ENCODE results near the gene VAC14.
A peak's percentile ranks its signal among the peaks of the same experiment; 100 is the strongest.

VAC14 gene

DNA sequence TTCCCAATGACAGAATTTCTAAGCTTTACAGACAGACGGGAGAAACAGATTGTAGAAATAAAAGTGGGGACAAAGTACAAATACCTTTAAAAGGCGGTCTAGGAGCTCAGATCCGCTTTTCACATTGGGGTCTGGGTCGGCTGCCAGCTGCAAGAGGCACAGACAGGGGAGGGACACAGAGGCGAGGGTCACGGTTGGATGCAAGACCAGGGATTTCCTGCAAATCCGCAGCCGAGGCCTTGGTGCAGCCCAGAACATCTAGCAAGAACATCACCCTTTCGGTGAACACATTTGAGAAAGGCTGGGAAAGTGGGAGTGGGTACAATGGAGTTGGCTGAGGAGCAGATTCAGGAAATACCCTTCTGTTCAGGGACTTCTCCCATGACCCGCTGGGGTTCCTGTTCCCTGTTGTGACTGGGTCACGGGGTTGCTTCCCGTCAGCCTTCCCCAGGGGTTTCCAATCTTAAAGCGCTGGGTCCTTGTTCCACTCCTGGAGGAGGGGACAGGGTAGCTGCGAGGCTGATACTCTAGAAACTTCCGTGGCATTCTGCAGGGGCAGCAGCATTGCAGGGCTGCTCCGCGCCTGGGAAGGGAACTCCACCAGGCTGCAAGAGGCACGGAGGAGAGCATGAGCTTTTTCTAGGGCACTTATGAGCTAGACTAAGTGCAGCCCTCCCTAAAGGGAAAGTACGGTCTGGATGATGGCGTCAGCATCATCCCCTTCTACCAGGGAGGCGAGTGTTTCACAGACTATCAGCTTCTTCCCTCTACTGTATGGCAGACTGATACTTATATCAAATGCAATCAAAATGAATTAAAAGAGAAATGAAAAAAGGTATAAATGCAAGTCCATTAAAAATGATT lies 16.0 kb downstream of the VAC14 start:
- DNase-seq = no peak

DNA sequence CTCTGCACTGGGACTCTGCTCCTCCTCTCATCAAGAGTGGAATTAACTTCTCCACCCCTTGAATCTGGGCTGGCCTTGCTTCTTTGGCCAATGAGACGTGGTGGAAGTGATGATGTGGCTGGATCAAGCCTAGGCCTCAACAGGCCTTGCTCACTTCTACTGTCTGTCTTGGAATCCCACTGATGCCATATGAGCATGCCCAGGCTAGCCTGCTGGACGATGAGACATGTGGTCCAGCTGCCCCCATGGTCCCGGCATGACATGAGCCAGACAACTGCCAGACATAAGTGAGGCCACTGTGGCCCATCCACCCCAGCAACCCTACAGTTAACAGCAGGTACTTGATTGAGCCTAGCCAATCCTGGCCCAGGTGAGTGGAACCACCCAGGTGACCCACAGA lies 18.7 kb downstream of the VAC14 start:
- no peak for DNase-seq

DNA sequence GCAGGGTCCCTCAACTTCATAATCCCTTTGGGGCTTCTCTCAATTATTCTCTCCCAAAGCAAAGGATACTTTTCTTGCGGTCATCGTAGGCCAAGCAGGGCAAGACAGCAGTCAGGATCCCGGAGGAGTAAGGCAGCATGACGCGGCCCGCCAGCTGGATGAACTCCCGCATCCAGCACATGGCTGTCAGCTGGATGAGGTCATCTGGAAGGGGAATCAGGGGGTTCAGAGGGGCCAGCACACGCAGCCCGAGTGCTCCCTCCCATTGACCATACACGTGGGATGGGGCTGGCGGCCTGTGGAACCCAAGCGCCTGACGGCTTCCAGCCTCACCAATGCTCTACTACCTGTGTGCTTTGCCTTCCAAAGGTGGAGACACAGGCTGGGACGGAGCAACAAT lies 19.2 kb downstream of the VAC14 start:
- no peak for DNase-seq

DNA sequence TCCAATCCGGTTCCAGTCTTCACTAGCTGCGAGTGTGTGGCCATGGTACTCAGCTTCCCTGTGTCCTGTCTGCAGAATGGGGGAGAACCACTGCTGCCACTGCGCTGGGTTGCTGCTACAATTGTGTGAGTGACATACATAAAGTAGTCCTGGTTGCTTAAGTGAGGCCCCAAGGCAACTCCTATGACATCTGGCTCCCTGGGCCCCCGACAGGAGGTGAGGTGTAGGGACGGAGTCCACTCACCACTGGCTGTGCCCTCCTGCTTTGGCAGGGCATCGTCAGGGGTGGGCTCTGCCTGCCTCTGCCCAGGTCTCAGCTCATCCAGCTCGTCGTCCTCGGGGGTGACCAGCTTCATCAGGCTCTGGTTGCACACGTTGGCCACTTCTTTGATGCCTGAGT lies 20.4 kb downstream of the VAC14 start:
- DNase-seq = no peak

DNA sequence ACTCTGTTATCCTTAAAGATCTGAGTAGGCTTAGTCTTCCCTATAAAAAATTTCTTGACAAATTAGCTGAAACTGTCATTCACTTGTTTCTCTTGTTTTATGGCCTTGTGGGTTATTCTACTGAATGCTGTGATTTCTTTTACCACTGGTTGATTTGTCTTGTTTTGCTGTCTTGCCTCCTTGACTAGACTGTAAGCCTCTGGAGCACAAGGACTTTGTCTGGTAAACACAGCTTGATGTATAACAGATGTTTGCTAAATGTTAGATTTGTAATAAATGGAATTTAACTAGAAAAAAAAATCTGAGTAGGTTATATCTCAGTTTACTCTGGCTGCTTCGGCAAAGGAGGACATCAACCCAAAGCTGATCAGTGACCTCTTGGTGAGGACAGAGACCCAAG lies 21.6 kb downstream of the VAC14 start:
- no peak for DNase-seq

DNA sequence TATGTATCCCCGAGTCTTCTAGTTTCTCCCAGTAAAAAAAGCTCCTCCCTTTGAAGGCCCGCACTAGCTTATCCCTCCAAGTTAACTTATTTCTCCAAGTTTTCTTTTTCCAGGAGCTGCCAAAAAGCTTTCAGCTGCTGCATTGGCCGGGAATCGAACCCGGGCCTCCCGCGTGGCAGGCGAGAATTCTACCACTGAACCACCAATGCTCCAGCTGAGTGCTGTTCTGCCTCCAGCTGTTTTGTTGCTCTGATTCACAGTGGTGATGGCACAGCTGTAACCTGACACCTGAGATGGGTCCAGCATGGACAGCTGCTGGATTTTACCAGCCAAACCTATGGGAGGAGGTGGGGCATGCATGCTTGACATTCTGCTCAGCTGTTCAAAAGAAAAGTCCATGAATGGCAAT lies 22.1 kb downstream of the VAC14 start:
- DNase-seq = no peak

DNA sequence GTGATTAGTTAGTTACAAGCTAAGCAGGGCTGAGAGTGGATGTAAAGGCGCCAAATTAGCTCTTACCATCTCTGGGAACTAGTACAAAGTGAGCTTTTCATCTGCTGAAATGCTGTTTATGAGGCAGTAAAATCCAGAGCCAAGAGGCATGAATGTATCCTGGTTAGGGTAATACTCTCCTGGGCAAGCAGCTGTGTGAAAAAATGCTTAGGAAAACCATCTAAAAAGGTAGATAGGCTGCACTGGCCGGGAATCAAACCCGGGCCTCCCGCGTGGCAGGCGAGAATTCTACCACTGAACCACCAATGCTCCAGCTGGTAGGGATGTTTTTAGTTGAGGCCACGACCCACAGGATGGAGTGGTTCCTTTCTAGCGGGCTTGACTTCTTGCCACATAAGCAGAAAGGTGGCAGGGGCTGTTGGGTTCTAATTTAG lies 23.0 kb downstream of the VAC14 start:
- no peak for DNase-seq

DNA sequence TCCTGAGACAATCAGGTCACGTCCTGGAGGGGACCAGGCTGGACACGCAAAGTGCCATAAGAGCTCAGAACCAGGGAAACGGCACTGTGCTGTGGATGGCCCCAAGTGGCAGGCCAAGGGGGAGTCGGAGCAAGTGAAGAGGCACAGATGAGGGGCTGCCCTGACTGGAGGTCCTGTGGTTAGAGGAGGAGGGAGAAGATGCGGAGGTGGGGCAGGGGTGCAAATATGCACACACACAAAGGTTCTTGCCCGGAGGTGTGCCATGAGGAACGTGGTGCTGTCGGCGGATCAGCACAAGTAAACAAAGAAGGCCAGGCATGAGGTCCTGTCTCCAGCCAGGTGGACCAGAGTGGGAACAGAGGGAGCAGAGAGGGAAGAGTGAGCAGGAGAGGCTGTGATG lies 23.5 kb downstream of the VAC14 start:
- DNase-seq = no peak

DNA sequence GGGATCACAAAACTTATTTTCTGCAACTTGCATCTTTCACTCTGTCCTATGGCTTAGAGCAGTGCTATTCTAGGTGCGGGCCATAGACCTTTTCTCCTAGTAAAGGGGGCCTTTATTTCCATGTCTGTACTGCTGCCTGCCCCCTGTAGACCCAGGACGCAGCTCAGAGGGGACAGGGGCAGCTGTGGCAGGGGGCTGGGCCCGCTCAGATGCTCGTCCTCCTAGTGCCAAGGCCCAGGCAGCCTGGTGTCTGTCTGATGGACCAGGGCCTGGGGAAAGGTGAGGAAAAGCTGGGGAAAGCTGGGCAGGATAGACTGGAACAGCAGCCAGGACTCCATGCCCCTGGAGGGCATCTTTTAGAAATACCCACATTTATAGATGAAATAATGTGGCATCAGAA lies 25.6 kb downstream of the VAC14 start:
- no peak for DNase-seq

DNA sequence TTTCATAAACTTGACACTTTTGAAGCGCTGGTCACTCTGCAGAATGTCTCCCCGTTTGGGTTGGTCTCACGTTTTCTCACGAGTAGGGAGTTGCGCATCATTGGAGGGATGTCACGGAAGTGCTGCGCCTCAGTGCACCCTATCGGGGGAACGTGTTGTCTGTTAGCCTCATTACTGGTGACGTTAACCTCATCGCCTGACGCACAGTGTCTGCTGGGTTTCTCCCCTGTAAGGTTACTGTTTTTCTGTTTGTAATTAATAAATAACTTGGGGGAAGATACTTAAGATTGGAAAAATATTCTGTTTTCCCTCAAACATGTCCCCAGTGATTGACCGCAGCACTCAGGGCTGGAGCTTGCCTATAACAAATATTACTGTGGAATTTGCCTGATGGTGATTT lies 26.7 kb downstream of the VAC14 start:
- no peak for DNase-seq

DNA sequence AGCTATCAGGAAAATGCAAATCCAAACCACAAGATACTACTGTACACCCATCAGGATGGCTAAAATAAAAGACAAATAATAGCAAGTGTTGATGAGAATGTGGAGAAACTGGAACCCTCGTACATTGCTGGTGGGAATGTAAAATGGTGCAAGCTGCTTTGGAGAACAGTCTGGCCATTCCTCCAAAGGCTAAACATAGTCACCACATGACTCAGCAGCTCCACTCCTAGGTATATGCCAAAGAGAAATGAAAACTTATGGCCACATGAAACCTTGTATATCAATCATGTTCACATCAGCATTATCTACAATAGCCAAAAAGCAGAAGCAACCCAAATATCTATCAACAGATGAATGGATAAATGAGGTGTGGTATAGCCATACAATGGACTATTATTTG lies 28.5 kb downstream of the VAC14 start:
- no peak for DNase-seq

DNA sequence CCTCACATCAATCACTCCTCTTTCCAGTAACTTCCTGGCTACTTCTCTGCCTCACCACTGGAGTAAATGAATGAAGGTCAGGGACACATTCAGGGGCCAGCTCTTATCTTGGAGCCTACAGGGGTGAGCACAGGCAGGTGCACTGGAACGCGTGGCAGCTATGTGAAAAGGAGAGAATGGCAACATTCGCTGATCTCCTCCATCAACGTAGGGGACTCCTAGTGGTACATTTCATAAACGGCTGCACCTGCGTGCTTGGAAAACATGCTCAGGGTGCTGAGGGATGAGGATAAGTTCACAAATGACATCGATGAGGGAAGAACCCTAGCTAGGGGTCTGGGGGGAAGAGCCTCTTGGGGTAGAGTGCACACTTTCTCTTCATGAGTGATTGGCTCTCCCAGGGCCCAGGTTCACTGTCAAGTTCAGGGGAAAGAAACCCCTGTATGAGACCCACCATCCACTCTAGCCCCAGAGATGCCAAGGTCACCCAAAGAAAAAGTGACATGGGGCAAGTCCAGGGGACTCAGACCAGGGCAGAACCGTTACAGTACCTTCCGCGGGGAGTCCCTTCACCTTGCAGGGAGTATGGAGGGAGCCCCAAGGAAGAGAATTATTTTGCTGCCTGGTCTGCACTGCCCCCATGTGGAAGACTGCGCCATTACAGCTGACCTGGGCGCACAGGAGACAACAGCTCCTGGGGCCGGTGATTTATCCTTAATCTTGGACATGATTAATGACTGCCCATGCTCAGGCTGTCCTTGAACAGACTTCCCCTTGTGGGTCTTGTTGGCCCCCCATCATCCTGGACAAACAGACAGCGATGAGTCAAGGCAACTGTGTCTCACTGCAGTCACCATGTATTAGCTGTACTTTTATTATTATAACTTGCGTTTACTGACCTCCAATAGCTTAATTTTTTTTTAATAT lies 30.1 kb downstream of the VAC14 start:
- peak in 1 of 2 experiments; percentile 33 for DNase-seq

DNA sequence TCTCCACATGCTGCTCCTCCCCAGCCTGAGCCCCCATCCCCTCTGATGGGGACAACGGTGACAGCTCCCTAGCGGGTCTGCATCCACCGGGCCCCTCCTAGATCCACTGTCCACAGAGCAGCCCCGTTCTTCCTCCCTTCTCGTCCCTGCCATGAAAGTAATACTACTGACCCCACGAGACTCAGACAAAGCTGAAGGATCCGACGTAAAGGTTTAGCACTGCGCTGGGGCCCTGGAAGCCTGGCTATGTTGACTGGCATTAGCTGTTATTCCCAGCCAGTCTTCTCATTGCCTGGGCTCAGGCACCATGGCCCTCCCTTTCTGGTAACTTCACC lies 30.7 kb downstream of the VAC14 start:
- DNase-seq = no peak

DNA sequence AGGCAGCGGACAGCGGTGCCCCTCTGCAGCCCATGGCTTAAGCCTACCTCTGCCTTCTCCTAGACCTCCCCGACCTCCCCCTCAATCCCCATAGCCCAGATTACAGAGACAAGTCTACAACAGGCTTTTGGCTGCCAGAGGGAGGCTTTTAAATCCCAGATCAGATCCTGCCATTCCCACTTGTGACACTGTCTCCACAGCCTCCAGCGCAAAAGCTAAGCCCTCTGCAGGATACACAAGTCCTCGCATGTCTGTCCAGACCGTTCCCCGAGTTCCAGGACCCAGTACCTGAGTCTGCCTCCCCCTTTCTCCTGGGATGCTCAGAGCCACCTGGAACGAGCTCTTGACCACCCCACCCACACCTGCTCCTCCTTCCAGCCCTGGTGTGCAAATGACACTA lies 31.2 kb downstream of the VAC14 start:
- no peak for DNase-seq

DNA sequence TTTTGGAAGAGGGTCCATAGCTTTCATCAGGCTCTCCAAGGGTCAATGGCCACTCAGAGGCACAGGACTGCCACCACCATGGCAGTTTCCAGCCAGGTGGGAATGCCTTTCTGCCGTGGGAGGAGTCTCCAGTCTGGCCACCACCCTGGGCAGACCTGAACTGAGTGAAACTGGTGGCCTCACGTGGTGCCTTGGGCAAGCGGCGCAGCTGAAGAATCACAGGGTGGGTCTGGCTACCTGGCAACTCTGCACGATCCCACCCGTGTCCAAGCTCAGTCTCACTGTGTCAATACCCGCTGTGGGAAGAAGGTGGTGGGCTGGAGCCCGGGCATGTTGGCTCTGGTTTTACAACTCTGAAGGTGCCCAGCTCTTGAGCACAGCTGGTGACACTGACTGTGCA lies 31.8 kb downstream of the VAC14 start:
- no peak for DNase-seq

DNA sequence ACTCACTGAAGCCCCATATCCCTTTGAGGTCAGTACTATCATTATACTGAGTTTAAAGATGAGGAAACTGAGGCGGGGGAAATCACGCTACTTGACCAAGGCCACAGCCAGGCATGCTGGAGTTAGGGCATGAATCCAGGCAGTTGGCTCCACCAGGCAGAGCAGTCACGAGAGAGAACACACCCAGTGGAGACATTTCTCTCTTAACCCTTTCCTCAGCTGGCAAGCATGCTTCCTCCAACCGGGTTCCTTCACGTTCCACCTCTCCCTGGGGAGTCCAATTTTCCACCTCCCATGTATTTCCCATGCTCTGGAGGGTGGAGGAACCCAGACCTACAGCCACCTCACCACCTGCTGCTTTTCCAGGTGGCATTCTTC lies 32.8 kb downstream of the VAC14 start:
- DNase-seq = no peak

DNA sequence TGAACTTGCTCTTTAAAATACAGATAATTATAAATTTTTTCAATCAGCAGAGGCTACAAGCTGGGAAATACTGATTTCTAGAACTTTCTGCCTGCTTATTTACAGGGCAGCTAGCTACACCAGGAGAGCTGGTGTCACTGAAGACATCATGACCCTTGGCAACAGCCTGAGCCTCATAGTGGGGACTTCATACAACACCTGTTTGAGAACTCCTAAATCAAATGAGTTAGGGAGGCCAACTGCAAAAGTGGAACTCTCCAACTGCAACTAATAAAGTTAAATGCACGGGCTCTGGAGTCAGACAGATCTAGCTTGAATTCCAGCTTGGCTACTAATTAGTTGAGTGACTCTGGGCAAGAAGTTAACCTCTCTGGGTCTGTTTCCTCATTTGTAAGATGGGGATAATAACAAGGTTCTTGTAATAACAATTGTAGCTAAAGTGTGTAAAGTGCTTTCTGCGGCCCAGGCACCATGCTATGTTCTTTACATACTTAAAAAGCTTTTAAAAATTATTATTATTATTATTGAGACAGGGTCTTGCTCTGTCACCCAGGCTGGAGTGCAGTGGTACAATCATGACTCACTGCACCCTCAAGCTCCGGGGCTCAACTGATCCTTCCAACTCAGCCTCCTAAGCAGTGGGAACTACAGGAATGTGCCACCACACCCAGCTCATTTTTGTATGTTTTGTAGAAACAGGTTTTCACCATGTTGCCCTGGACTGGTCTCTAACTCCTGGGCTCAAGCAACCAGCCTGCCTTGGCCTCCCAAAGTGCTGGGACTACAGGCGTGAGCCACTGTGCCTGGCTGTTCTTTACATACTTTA lies 33.4 kb downstream of the VAC14 start:
- DNase-seq = no peak

DNA sequence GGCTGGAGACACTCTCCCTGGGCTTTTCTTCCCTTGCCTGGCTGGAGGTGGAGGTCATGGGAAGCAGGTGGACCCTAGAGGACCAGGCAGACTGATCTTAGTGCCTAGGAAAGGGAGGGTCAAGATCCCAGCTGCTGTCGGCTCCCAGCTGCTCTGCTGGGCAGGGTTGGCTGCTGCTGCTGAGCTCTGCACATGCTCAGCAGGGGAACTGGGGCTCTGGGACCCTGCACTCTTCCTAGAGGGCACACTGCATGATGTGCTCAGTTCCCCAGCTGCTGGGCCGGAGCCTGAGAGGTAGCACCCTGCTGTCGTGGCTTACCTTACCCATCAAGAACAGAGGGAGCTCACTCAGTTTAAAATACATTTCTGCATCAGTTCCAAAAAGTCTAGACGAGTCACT lies 34.3 kb downstream of the VAC14 start:
- DNase-seq = no peak

DNA sequence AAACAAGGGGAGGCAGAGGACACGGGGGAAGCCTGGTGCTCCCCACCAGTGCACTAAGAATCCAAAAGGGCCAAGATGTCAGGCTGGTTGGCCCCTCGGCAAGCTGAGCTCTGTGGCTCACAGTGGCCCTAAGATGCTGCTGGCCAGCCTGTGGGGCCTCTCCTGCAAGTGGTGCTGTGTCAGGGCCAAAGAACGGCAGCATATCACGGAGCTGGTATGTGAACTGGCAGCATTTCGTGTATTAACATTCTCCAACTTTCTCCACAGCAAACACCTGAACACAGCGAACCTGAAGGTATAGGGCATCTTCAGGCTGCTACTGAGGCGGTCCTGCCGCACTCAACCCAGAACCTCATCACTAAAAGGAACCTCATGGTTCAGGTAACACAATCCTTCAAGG lies 34.8 kb downstream of the VAC14 start:
- DNase-seq = no peak

DNA sequence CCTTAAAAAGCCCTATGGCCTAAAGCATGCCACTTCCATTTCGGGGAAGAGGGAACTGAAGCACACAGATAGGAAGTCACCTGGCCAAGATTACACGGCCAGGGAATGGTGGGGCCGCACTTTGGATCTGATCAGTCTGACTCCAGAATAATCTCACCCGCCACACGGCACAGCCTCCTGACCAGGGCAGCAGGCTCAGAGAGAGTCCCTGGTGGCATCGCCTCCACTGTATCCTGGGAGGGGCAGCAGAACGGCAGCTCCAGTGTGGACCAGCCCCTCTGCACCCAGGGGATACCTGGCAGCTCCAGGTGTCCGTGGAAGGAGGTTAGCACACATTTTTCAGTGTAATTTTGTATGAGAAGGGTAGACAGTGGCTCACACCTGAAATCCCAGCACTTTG lies 35.5 kb downstream of the VAC14 start:
- DNase-seq = no peak

DNA sequence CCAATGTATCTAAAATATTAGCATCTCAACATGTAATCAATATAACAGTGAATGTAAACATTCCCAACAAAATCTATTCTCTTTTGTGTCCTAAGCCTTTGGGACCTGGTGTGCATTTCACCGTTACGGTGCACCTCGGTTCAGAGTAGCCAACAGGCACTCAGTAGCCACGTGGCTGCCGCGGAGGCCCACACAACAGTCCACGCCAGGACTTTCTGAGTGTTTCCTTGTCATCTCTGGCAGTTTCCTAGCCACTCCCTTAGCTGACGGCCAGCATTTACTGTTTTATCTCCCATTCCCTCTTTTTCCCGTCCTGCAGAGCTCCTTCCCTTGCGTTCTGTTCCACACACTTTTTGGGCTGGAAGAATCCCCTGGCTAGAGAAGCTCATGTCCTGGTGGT lies 36.3 kb downstream of the VAC14 start:
- DNase-seq = no peak

DNA sequence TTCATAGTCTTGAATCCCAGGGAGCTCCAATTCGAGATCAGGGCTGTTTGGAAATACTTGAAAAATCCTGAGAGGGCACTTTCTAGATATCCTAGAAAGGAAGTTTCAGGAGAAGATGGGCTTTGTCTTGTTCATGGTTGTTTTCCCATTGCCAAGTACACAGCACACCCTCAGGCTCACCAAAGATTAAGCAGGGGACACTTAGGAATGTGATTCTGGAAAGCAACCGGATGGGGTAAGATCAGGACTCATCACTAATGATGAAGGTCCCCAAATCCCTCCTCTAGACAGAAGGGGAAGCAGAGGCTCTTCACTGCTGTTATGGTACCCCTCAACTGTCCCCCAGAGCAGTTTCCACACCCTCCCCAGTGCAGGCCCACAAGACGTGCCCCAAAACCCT lies 40.7 kb downstream of the VAC14 start:
- no peak for DNase-seq

DNA sequence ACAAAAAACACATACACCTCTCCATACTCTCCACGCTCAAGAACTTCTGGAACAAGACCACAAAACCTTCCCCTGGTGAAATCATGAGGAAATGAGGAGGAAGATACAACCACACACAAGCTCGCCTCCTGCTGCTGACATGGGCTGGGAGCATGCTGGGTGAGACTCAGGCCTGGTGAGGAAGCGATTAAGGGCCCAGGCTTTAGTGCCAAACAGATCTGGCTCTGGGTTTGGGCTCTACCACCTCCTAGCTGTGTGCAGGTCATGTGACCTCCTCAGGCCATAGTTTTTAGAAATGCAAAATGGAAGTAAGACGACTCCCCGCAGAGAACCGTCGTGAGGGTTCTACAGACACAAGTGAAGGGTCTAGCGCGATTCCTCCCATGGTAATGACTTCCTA lies 41.3 kb downstream of the VAC14 start:
- no peak for DNase-seq
